GM18519 (cell line): ENCODE measurements around the gene GNB5.

Source experiments
- ATAC-seq: cut with Tn5 transposase; IDR thresholded peaks from one replicate; pipeline ENCODE4 v1.9.1; 2021; ENCODE audit warnings: mild to moderate bottlenecking, moderate library complexity; ENCODE audit not compliant: unreplicated experiment, low FRiP score

GNB5 gene

DNA sequence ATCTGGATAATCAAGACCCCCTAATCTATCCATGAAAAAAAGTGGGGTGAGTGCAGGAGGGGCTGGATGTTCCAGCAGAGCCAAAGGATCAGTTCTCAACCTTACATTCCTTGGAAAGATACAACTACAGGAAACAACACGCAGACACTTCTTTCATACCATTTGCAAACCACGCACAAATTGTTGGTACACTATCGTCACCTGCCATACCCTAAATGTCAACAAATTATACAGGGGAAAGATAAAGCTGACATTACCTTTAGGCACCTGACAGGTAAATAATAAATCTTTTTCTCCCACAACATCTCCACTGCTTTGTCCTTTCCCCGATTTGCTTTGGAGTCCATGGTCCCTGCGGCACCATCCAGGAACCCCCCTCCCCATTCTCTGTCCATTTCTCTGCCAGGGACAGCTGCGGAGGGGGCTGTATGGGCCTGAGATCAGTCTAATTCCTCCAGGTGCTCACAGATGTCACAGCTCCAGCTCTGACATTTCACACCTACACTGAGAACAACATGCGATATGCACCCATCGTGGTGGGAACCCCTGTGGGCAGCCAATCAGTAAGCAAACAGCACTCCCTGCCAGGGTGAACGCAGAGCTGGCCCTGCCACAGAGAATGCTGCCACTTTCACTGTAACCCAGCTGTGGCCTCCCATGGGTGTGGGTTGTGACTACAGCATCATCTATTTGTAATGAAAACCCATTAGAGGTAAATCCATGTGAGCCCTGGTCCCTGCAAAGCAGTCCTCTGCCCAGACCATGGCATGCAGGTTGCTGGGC is 41.0 kb downstream of the GNB5 start:
- no peak for ATAC-seq

DNA sequence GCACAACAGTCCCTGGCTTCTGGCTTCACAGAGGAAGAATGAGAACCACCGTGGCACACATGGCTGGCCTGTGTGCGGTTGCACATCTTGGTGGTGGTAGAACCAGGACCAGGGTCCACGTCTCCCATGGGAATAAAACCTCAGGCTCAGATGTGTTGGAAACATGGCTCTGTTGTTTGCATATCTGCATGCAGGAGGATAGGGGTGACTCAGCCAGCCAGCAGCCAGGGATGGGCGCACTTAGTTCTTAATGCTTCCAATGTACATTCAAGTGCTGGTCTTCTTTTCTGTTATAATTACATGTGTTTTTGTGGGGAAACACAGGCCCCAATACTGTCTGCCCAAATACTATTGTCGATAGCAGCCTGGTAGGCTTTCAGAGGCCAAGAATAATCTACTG is 42.8 kb downstream of the GNB5 start:
- no peak for ATAC-seq

DNA sequence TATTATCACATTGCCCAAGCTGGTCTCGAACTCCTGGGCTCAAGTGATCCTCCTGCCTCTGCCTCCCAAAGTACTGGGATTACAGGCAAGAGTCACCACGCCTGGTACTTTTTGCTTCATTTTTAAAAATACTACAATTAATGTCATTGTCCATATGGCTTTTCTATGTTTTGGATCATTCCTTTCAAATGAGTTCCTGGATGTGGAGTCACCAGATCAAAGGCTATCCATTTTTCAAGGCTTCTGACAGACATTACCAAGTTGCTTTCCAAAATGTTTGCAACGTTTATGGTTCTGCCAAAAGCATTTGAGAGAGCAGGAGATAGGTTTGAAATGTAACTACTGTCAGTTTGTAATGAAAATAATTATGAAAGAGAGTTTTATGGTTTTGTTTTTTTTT is 44.4 kb downstream of the GNB5 start:
- ATAC-seq: no peak

DNA sequence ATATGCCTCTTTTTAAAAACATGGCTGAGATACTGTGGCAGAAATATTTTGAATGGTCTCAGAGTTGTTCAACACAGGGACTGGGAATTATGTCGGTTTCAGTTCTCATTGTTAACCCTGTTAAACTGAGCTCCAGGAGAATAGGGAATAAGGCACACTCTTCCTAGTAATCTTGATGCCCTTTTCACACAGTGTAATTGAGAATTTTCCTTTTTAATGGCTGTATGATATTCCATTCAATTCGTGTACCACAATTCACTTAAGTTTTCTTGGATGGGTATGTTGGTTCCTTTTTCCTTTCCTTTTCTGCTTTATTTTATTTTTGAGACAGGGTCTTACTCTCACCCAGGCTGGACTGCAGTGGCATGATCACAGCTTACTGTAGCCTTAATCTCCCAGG is 44.9 kb downstream of the GNB5 start:
- ATAC-seq: no peak

DNA sequence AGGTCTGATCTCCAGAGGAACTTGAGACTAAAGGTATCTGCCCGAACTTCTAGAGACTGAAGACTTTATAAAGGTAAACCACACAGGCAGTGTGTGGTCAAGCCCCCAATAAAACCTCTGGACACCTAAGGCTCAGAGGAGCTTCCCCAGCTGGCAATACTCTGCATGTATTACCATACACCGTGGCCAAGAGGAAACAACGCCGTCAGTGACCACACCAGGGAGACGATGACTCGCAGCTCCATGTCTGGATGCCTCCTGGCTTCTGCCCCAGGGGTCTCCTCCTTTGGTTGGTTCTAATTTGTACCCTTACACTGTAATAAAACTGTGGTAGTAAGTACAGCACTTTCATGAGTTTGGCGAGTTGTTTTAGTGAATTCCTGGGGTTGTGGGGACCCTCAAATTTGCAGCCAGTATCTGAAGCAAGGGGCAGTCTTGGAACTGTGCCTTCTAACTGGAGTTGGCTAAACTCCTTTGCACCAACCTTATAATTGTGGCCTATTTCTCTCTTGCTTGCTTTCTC is 46.5 kb downstream of the GNB5 start:
- ATAC-seq: no peak

DNA sequence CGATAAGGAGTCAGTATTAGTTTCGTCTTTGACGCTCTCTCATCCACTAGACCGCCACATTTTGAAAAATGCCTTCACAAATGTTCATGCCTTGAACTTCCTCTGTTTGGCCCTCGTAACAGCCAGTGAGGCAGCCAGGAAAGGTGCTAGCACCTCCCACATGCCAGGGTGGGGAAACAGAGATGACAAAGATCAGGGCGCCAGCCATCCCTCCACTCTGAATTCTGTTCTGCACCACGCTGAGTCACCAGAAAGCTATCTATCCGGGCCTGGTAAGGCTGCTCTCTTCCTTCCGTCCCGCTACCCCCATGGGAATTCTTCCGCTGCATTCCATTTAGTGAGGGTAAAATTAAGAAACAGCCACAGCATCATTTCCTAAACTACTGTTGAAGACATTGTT is 47.3 kb downstream of the GNB5 start:
- ATAC-seq: no peak

DNA sequence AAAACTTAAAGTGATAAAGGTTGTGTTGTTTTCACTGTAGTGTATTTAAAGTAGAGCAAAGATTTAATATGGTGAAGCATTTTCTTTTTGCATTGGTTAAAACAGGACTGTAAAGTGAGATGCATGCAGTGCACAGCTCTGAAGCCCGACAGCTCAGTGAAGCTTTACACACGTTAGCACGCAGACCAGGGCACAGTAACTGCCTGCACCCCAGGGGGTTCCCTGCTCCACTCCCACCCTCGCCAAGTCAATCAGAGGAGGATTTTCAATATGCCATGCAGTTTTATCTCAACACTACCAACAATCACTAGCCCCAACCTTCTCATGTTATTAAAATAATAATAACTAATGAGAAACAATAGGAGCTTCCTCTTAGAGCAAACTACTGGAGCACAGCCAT is 50.5 kb downstream of the GNB5 start:
- ATAC-seq: no peak

DNA sequence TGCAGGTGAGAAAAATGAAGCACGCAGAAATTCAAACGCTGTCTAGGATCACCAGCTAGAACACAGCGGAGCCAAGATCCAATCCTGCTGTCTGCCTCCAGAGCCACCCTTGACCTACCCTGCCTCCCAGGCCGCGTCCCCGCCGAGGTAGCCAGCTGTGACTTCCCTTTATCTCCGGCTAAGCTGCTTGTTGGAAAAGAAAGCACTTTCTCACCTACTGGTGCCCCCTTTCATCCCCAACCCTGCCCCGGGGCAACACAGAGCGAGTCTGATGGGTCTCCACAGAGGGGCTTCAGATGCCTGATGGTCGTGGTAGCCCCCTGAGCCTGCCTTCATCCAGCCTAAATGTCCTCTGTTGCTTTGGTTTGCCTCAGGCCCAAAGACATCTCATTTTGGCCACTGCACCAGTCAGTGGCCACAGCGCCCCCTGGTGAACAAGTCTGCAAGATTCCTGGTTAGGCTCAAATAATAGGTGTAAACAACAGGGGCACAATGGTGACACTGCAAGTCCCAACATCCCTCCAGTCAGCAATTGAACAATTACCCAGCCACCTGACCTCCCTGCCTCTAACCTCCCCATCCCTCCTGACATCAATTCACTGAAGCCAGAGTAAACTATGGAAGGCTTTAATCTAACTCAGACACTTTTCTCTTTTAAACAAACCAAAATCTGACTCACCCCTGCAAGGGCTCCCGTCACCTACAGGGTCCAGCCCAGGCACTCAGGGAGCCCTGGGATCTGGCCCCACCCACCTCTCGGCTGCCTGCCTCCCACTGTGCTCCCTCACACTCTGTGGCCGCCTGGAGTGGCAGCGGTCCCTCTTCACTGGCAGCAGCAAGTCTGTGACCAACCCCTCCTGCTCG is 51.4 kb downstream of the GNB5 start:
- ATAC-seq: no peak

DNA sequence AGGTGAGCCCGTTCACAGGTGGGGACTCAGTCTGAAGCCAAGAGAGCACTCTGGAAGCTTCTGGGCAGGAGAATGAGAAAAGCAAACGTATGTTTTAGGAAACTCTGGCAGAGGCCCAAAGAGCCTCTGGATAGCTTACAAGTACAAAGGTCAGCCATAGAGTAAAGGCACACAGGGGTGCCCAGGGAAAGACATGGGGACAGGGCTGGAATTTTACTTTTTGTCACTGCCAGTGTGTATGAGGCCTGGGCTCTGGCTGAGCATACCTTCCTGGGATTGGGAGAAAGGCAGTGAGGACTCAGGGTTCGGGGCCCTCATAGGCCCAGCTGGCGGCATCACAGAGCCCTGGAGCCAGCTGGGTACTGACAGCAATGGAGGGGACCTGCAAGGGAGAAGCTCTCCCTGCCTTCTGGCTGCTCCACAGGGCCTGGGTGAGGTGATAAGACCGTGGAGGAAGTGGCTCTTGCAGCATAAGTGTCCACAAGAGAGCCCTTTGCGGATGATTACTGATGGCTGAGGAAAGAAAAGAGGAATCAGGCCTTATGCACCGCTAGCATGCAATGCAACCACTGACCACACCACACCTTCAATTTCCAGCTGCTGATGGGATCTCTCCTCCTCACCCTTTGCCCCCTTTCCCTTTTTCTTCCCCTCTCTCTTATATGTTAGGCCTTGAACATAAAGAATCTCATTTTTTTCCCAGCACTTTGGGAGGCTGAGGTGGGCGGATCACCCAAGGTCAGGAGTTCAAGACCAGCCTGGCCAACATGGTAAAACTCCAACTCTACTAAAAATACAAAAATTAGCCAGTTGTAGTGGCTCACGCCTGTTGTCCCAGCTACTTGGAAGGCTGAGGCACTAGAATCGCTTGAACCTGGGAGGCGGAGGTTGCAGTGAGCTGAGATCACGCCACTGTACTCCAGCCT is 53.5 kb downstream of the GNB5 start:
- no peak for ATAC-seq

DNA sequence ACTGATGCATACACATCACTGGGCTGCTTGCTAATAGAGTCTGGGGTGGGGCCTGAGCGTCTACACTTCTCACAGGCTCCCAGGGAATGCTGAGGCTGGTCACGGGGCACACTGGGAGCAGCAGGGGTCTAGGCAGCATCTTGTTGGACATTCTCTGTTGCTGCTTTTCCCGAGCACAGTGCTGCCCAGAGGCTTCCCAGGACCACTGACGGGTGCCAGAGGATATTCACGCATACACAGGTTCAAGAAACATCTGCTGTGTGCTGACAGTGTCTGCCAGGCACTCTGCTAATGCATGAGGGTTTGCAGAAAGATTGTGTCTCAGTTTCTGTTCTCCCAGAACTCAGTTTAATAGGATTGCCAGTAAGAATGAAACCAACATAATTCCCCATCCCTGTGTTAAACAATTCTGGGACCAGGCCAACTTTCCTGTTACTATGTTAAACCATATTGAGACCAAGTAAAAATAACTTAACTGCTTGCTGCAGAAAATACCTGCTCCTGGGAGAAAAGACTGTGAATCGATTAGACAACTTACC is 54.7 kb downstream of the GNB5 start:
- ATAC-seq: no peak

DNA sequence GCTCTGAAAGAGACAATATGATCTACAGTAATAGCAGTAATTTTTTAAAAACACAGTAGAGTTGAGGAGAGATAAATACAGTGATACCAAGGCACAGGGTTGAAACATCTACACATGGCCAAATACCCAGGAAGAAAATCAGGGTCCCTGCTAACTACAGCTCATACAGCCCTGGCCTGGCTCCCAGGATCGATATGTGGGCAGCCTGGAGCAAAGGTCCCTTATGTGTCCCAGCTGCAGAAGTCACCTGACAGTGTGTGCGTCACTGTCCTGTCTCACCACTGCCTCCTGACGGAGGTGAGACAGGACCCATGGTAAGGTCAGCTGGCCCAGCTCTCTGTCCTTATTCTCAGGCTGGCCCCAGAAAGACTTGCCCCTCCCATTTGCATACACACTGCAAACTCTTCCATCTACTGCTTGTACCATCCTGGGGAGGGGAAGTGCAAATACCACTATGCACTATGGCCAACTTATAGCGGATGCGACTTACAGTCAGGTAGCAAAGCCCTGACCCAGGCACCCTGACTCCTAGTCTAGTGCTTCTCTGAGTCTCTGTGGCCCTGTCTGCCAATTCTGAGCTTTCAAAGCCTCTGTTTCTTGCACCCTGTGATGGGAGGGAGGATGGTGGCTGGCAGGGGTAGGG is 56.6 kb downstream of the GNB5 start:
- ATAC-seq: no peak

DNA sequence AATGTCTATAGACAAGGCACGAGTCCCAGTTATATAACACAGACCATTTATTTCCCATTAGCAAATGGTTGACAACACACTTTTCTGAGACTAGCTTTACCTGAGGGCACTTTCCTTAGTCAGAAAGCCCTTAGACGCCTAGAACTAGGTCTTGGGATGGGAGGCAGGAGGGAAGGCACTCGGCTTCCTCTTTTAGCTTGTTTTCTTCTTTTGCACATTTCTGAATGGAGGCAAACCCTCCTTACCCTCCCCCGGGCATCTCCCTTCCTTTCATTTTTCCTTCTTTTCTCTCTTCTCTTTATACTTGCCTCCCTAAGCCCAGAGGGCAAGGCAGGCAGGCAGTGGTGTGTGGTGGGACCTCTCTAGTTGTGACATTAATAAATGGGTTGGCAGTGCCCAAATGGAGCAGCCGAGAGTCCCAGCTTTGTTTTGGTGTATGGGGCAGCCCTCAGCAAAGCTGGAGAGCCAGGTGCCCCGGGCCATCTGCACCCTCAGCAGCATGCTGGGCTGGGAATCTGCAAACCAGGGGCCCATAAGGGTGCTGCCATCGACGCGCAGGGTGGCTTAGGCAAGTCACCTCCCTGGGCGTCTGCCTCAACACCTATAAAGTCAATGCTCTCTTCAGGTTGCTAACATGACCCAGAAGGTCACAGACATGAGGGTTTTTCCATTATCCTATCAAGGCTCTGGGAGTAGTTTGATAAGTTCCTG is 57.5 kb downstream of the GNB5 start:
- no peak for ATAC-seq

DNA sequence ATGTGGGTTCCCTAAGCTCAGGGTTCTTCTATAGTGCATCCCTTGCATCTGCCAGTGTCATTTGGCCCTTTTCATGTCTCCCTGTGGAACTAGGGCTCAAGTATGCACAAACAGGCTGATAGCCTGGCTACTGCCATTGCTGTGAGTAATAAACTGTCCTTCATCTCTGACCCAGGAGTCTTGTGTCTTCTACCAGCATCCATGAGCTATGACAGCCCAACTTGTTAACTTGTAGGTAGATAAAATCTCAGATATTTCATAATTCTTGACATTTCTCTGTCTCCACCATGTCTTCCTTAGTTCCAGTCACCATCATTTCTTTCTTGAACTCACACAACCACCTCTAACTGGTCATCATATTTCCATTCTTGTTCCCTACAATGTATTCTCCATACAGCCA is 59.1 kb downstream of the GNB5 start:
- no peak for ATAC-seq

DNA sequence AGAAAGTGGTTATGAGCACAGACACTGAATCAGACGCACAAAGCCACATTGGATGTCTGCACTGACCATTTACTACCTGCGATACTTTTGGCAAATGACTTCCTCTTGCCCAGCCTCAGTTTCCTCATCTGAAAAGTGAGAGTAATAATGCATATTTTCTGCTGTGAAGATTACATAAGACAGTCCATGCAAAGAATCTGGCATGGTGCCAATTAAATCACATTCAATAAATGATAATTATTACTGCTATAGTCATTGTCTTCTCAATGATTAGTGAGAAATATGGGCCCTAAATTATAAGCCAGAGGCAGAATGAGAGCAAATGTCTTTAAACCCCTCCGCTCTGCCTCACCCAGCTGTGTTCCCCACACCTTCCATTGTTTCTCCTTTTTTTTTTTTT is 62.6 kb downstream of the GNB5 start:
- ATAC-seq: no peak

DNA sequence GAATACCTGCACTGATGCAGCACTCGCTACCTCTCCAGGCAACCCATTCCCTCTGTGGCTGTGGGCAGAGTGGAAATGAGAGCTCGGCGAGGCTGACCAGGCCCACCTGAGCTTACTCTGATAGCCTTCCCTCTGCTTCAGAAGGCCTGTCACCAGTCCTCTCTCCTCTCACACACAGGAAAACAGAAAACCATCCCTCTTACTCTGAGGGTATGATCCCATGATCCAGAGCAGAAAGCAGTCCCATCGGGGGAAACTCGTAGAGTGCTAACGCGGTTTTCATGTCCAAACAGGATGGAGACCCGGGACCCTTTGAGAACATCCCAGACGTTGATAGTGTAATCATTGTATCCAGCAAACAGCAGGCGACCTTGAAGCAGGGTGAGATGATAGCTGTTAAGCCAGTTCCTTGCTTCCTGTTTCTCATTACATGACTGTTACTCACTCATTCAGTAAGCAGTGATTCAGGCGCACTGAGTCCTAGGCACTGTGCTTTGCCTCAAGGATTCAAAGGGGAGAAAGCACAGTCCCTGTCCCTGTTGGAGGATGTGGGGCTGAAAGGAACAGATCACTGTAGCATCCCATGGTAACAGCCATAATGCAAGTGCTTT is 66.8 kb downstream of the GNB5 start:
- ATAC-seq: no peak

DNA sequence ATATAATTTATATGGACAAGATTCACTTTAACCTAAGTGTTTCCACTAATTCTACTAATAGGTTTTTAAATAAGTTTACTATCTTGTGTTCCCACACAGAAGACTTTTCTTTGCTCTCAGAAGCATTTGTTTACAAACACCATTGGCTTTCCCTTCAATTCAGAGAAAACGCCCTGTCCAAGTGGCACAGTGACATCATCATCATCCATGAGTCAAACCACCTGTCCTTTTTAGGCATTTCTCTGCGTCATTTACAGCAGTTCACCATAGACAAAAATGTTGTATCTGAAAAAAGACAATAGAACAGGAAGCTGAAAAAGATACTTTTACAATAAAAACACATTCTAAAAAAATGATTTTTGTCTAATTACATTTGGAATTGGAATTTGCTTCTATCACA is 69.3 kb downstream of the GNB5 start:
- no peak for ATAC-seq

DNA sequence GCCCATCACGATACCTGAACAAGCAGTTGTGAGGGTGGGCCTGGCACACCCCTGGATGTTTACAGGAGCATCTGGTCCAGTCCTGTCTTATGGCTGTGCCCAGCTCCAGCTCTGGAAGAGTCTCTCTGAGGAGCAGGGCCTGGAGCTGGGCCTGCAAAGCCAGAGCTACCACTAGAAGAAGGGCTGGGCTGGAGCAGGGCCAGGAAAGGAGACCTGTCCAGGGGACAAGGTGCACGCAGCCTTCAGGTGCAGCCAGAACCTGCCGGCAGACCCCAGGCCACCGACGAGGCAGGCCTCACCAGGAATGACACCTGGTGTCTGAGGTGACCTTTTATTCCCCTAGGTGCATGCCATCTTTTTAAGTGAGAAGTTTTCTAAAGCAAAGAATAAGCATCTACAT is 70.2 kb downstream of the GNB5 start:
- no peak for ATAC-seq

DNA sequence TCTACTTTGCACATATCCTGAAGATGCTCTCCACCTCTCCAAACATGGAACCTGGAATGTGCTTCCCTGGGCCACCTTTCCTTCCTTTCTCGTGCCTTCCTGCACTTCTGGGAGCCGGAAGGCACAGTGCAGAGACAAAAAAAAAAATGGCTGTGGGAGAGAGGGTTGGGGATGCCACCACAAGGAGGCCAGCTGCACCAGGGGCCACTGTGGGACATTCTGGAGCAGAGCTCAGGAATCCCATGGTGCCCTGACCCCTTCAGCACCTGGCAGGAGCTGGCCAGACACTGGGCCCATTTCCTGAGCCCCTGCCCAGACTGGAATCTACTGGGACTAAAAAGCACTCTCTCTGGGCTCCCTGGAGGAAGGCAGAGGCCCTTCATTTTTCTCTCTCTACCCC is 70.7 kb downstream of the GNB5 start:
- ATAC-seq: no peak
